HG02943 (cell line): ENCODE data around the gene ZC3H8.

ENCODE experiments used
- ATAC-seq: cut with Tn5 transposase; IDR thresholded peaks from one replicate; pipeline ENCODE4 v1.9.1; 2021; ENCODE audit warnings: mild to moderate bottlenecking, low read depth, moderate library complexity; ENCODE audit not compliant: unreplicated experiment

Gene ZC3H8

DNA sequence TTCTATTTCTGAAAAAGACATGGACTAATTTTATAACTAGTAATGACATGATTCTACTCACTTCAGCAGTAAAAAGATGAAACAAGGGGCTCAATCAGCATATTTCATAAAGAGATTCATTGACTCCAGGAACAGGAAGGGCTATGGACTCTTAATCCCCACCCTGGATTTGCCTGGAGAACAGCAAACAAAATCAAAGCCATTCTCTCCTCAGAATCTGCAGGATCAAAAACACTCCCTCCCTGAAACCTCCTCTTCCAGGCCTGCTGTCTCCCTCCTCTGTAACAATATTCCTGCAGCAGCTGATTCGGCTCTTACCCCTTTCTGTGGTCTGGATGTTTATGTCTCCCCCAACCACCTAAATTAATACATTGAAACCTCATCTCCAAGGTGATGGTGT lies 57.0 kb downstream of the ZC3H8 start:
- no peak for ATAC-seq

DNA sequence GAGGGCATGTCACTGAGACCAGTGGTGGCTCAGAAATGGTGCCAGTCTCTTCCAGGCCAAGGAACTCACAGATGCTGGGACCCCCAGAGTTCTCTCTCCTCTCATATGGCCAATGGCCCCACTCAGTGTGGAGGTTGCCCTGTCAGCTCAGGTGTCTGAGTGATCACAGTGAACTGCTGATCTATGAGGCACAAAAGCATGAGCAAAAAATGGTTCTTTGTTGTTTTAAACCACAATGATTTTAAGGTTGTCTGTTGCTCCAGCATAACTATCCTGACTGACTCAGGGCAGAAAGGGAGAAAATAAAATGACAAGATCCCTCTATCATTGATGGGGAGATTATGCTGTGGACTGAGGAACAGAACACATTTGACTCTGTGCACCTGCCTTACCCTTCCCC lies 58.9 kb downstream of the ZC3H8 start:
- no peak for ATAC-seq

DNA sequence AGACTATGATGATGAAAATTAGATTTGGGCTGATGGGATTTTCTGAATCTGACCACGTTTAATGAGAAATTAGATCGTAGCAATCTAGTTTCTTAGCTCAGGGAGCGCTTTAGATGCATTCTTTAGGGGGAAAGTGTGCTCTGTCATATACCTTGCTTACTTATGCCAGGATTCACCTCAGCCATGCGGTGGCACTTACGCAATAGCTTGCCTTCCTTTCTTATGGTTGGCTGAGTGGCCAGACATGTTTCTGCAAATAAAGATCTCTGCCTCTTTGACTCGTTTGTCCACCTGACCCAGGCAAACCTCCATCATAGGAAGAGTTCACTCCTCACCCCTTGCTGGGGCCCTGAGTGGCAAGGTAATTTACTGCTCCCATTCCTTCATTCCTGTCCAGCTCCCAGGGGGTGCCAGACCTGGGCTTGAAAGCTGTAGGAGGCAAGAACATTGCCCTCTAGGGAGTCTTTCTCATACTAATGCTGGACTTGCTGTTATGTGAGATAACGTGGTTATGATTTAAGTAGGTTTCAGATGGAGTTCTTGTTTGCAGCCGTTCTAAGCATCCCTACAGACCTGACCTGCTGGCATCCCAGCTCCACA lies 59.6 kb downstream of the ZC3H8 start:
- ATAC-seq: no peak

DNA sequence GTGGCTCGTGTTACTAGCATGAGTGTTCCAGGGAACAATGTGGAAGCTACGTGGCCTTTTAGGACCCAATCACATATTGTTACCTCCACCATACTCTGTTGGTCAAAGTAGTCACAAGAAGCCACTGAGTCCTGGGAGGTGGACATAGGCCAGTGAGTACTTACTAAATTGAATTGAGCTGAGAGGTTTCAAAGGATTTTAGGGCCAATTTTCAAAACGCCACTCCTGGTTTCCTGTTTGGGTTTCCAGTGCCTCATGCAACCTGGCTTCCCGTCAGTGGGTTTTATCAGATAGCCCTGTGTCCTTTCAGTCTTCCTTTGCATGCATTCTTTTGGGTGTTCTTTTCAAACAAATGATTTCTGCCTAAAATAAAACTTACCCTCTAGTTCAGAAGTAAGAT lies 60.4 kb downstream of the ZC3H8 start:
- ATAC-seq: no peak

DNA sequence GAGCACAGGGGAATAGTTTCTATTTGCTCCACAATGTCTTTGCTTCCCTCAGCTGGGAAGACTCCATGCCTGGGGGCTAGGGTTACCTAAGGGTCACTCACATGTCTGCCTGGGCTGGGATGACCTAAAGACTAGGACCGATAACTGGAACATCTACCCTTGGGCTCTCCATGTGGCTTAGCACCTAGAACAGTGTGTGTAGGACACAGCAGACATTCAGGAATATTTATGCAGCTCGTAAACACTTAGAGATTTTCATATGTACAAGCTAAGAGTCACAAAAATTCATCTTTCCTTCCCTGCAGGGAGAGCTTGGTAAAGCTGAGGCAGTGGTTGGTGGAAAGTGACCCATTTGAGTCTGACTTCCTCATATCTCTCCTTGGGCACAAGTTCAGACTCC lies 60.8 kb downstream of the ZC3H8 start:
- ATAC-seq: no peak

DNA sequence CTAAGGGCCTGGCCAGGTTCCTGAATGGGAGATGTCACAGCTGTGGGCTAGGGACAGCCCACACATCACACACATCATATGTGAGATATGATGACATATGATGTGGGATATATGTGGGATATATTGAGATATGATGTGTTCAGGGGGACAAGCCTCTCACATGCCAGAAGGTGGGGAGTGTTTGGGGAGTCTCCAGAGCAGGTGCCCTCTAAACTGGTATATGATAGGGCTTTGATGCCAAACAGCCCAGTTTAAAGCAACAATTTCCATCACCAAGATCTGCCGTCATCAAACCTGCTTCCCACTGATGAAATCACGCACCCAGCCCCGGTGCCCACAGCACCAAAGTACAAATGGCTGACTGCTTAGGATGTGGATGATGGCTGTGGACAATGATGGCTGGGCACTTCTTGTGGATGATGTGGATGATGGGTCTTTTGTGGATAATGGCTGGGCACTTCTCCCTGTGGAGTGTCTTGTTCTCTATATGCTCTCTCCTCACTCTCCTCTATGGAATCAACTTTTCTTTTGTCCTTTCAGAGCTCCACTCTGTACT lies 65.8 kb downstream of the ZC3H8 start:
- no peak for ATAC-seq

DNA sequence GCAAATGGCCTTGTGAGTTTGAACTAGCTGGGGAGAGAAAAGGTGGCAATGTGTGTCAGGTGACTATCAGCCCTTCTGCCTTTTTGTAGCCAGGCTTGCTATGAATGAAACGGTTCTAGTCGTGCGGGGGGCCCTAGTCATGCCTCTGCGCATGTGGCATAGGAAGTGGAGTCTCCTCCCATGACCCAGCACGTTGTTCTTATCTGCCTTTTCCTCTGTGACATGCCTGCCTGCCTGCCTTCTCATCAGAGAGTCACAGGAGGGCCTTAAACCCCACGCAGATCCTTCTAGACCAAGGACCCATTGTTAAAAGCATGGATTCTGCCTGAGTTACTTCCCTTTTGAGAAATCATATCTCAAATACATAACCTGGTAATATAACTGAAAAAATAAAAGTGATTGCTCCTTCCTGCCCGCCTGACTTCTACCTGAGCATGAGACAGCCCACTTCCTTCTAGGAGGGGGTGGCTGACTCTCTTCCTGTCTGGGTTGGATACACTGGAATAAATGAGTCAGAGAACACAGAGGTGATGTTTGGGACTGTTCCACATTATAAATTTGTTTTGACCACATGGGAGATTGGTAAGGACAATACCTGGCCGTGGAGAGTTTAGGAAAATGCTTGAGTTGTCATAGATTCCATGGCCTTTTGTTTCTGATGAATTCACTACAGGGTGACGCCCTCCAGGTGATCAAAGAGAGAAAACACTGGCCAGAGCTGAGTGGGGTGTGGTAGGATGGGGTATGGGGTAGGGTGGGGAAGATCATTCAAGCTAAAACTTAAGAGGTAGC lies 66.8 kb downstream of the ZC3H8 start:
- ATAC-seq: no peak

DNA sequence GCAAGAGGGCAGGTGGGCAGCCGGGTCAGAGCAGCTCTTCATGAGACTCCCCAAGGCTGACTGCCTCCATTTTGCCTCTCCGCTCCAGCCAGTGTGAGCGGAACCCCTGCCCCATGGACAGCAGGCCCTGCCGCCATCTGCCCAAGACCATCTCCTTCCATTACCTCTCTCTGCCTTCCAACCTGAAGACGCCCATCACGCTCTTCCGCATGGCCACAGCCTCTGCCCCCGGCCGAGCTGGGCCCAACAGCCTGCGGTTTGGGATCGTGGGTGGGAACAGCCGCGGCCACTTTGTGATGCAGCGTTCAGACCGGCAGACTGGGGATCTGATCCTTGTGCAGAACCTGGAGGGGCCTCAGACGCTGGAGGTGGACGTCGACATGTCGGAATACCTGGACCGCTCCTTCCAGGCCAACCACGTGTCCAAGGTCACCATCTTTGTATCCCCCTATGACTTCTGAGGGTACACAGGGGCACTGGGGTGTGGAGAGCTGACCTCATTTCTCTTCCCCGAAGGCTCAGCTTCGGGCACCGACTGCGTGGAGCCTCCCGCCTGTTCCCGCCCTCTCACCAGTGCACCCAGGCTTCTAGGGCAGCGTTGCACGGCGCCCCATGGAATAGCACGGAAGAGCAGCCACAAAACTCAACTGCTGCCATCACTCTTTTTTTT lies 67.7 kb downstream of the ZC3H8 start:
- ATAC-seq: no peak

DNA sequence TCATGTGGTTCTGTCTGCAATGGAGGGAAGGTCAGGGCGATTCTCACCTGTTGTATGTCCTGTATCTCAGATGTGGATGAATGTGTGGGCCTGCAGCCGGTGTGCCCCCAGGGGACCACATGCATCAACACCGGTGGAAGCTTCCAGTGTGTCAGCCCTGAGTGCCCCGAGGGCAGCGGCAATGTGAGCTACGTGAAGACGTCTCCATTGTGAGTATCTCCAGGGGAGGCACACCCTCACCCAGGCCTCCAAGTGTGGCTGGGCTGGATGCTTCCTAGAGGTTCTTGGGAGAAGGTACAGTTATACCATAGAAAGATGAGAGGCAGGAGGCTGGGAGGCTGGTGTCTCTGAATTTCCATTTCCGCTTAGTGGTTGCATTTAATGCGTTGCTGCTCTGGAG lies 69.7 kb downstream of the ZC3H8 start:
- no peak for ATAC-seq

DNA sequence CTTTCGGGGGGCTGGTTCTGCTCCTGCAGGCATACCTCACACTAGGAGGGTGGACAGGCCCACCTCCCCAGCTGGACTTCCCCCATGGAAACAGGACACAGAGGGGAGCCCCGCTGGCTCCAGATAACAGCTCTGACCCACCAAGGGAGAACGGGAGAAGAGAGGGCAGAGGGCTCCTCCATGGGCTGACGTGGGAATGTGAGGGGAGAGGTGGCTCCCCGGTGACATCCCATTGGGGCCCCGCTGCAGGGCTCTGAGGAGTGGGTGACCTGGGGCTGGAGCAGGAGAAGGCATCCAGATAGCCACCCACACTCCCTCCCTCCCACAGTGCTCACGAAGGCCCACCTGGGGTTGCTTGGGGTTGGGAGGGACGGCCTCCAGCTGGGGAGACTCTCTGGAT lies 70.7 kb downstream of the ZC3H8 start:
- ATAC-seq: no peak

DNA sequence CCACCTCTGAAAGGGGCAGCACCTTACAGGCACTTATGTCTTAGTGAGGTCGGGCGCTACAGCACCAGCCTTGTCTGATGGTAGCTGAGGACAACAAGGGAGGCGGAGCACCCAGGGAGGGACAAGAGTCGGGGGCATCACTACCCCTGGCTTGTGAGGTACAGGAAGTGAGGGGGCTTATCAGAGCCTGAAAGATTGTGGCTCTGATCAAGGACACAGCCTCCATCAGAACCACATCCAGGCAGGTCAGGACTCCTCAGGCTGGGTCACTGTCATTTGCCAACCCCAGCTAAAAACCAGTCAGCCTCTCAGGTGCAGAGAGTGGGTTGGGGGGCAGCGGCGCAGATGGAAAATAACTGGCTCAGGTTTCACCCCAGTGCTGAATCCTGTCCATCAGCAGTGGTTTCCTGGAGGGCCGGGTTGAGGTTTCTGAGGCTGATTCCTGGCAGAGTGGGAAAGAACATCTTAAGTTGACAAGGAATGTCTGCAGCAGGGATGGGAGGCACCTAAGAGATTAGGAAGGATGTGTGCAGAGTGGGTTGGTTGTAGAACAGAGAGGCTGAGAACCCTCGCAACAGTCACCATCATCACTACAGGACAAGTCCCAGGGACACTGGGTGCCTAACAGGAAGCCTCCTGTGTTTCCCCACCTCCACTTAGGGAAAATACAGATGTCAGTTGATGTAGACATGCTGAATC lies 71.4 kb downstream of the ZC3H8 start:
- ATAC-seq: no peak

DNA sequence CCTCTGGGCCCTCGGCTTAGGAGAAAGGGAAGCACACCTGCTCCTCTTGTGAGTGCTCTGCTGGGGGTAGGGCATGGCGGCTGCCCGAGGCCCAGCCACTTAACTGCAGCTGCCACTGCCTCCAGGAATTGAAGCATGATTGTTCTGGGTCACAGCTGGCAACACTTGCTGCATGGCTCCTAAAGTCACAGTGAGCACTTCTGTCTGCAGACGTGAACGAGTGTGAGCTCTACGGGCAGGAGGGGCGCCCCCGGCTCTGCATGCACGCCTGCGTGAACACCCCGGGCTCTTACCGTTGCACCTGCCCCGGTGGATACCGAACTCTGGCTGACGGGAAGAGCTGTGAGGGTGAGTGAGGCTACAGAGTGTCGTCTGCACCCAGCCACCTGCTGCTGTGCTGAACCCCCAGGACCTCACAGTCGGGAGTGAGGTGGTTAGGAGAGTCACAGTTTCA lies 72.2 kb downstream of the ZC3H8 start:
- no peak for ATAC-seq

DNA sequence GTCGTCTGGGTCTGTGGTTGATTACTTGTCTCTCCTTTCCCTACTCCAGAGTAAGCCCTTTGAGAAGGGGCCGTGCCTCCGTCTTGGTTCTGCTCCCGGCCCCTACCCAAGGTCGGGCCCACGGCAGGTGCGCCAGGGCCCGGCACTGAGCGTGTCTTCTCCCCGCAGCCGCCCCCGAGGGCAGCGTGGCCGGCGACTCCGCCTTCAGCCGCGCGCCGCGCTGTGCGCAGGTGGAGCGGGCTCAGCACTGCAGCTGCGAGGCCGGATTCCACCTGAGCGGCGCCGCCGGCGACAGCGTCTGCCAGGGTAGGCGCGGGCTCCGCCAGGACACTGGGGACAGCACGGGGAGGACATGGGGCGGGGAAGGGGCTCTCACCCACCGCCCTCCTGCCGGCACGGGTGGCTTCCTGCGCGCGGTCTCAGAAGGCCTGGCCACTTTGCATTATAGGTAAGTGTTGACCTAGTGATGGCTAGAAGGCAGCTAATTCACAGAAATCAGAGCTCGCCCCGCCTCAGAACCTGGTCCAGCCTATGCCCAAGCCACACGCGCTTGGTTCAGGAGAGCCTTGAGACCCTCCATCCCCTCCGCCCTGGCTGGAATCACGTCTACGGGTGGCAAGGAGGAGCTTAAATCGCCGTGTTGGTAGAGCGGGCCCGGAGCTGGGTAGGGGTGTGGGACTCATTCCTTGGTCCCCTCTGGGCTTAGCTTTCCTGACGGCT lies 73.1 kb downstream of the ZC3H8 start:
- ATAC-seq: no peak

DNA sequence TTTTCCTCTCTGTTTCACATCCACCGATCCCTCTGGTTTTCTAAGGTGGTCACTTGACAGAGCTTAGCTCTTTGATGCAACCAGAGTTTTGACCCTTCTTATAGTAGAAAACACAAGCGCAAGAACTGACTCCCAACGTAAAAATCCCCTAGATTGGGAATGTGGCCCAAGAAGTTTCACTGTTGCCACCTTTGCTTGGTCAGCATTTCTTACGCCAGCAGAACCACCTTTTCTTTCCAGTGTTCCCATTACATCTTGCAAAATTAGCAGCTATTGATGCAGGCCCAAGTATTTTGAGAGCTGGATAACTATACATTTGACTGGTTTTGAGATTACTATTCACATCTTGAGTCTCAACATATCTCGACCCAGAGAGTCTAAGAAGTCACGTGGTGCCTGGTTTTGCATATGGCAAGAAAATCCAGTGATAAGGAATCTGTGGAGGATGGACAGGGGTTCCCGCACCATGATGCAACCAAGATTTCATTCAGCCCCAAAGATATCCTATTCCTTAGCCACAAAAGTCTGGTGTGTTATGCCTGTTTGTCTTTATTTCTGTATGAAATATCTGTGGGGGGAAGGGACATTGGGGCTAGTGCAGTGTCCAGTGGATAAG lies 78.8 kb downstream of the ZC3H8 start:
- ATAC-seq: no peak

DNA sequence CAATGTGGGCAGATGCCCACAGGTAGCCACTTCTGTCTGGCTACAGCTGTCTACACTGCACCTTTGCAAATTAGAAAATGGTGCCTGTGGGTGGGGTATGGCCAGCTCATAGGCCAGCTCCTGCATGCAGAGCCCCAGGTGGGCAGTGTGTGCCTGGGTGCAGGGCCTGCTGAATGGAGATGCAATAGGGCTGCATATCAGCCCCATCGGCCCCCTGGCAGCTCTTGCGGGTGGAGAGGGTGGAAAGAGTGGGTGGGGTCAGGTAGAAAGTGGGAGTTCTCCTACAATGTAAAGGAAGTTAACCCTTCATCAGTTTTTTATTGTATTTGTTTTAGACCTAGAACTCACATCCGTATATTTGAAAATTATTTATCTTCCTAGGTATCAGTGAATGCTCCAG lies 79.5 kb downstream of the ZC3H8 start:
- no peak for ATAC-seq

DNA sequence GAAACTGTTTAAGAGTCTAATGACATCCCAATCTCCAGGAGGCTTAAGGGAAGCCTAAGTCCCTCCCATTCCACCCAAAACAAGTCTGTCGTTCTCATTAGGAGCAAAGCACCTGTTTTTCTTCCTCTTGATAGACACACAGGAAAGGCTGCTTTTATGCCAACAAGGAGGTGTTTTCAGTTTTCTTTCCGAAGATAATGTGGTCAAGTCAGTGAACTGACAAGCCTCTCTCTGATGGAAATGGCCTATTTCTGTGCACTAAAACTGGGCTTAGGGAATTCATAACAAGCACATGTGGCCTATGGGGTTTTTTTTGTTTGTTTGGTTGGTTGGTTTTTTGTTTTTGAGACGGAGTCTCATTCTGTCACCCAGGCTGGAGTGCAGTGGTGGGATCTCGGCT lies 80.5 kb downstream of the ZC3H8 start:
- ATAC-seq: no peak

DNA sequence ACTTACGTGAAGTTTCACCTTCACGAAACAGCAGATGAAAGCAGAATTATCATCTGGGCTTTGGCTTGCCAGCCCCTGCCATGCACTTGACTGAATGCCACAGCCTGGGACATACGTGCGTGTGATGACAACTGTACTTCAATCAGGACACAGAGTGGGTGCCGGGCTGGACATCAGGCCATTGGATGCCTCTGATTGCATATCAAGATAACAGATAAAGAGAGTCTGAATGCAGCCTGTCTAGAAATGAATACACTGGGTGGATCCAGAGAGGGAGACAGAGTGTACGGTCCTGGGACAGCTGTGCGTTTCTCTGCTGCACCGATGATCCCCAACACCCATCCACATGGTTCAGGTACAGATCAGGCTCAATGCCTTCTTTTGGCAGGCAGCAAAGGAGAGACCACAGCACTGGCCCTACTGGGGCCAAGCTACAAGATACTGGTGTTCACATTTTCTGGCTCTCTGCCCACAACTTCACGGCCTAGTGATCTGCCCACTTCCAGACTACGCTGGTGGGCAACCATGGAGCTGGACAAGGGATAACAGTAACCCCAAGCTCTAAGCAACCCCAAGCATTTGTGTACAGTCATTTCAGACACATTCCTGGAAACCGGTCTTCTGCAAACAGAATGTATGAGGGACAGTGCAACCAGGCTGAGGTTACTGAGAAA lies 81.1 kb downstream of the ZC3H8 start:
- no peak for ATAC-seq

DNA sequence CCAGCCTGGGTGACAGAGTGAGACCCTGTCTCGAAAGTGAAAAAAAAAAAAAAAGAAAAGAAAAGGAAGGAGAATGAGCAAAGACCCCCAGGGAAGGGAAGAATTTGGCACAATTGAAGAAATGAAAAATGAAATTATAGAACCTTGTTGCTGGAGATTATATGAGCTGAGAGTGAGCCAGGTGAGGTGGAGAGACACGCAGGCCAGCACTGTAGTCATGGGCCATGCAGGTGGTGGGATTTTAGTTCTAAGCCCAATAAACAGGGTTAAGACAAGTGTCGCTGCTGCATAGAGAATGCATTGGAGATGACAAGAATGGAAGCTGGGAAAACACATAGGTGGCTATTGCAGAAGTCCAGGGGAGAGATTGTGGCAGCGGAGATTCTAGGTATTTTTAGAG lies 84.3 kb downstream of the ZC3H8 start:
- no peak for ATAC-seq

DNA sequence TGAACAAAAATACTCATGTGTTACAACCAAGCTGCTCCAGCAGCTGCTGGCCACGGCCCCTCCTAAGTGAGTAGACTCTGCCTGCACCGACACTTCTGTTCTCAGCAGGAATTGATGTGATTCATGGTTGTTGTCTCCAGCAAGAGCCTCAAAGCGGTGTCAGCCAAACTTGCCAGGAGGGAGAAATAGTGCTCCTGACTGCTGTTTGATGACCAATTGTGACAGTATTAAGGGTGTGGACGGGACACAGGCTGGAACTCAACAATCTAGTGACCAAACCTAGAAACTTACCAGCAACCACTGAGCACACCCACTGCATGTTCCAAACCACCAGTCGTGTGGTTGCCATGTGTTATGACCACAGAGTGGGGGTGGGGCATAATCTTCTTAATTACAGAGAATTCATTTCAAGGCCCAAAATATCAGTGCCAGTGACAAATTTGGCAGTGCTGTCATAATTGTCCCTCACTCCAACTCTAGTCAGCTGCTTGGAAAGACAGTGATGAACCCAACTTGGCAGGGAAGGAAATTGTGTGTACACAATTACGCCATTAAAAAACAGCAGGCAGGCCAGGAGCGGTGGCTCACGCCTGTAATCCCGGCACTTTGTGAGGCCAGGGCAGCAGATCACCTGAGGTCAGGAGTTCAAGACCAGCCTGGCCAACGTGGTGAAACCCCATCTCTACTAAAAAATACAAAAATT lies 86.3 kb downstream of the ZC3H8 start:
- ATAC-seq: no peak
